Measurements from ENCODE around the gene NME8. TPM values are rescaled to one million over a fixed set of nuclear protein-coding genes. Genes with fewer than 3 reads are reported as not detected.

The NME8 gene
- total RNA-seq, 1 donor, result not detected

DNA sequence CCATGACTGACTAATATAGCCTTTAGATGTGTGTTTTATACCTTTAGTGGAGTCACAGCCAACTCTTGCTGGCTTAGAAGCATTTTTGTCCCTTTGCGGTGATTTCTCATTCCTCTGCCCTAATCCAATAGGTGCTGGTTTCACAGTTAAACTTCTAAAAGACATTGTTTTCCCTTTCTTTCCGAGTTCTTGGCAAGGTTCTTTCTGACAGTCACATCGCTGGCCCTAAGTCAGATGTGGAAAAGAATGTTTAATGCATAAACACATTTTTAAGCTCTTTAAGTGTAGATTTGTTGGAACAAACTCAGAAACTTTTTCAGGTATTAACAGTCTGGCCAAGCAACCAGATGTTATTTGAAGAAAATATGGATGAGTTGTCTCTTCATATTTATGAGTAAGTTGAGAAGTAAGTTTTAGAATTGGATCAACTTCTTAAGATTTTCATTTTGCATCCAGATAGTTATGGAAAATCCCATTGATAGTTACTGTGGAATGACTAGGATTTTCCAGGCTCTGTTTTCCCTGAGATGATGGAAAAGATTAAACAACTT is 76.2 kb downstream of the NME8 start:
- H4K20me1 ChIP-seq (ENCODE audit: insufficient read depth, low read length), result no peaks in the 10 kb centered on the region
- H3K36me3 ChIP-seq (ENCODE audit: insufficient read depth, low read length), result no peaks in the 10 kb centered on the region
- H3K79me2 ChIP-seq (ENCODE audit: insufficient read depth, low read length), result peaks cover 44% of the 10 kb centered on the region
- H3K4me3 ChIP-seq (ENCODE audit: insufficient read depth, low read length), result no peak overlapping the region
- H3K4me2 ChIP-seq (ENCODE audit: insufficient read depth, low read length), result no peak overlapping the region
- peaks cover 22% of the 10 kb centered on the region for H3K4me1 ChIP-seq (ENCODE audit: insufficient read depth, low read length)
- TF ChIP-seq, protein P1, sequence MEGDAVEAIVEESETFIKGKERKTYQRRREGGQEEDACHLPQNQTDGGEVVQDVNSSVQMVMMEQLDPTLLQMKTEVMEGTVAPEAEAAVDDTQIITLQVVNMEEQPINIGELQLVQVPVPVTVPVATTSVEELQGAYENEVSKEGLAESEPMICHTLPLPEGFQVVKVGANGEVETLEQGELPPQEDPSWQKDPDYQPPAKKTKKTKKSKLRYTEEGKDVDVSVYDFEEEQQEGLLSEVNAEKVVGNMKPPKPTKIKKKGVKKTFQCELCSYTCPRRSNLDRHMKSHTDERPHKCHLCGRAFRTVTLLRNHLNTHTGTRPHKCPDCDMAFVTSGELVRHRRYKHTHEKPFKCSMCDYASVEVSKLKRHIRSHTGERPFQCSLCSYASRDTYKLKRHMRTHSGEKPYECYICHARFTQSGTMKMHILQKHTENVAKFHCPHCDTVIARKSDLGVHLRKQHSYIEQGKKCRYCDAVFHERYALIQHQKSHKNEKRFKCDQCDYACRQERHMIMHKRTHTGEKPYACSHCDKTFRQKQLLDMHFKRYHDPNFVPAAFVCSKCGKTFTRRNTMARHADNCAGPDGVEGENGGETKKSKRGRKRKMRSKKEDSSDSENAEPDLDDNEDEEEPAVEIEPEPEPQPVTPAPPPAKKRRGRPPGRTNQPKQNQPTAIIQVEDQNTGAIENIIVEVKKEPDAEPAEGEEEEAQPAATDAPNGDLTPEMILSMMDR (IDR thresholded peaks at IDR 0.05; ENCODE audit: extremely low read depth, low read depth, low read length), result no peak
- H3K27me3 ChIP-seq (ENCODE audit: insufficient read depth, low read length), result peaks cover 4% of the 10 kb centered on the region
- H2AFZ ChIP-seq (ENCODE audit: low read length), result no peak overlapping the region
- no peak for DNase-seq (ENCODE audit: insufficient read length, low spot score, missing footprints)
- H3K9me3 ChIP-seq (ENCODE audit: low read depth, low read length), result peaks cover 5% of the 10 kb centered on the region
- H3K27ac ChIP-seq (ENCODE audit: low read depth, low read length), result no peak overlapping the region

GRCh38 chr7:37925620-37926019 is 77.2 kb downstream of the NME8 start:
- Histone ChIP-seq H3K79me2 (ENCODE audit: insufficient read depth, low read length) (peaks cover 47% of the 10 kb centered on the region), H3K27ac (ENCODE audit: low read depth, low read length) (no peak overlapping the region), H3K4me1 (ENCODE audit: insufficient read depth, low read length) (peaks cover 31% of the 10 kb centered on the region), H3K27me3 (ENCODE audit: insufficient read depth, low read length) (peaks cover 4% of the 10 kb centered on the region), H4K20me1 (ENCODE audit: insufficient read depth, low read length) (no peaks in the 10 kb centered on the region), H3K4me2 (ENCODE audit: insufficient read depth, low read length) (no peak overlapping the region), H3K9me3 (ENCODE audit: low read depth, low read length) (peaks cover 5% of the 10 kb centered on the region), H3K4me3 (ENCODE audit: insufficient read depth, low read length) (no peak overlapping the region), H3K36me3 (ENCODE audit: insufficient read depth, low read length) (no peaks in the 10 kb centered on the region), H2AFZ (ENCODE audit: low read length) (no peak overlapping the region)
- TF ChIP-seq, protein P1 (IDR thresholded peaks at IDR 0.05; ENCODE audit: extremely low read depth, low read depth, low read length), result no peak
- DNase-seq (ENCODE audit: insufficient read length, low spot score, missing footprints), result no peak

DNA sequence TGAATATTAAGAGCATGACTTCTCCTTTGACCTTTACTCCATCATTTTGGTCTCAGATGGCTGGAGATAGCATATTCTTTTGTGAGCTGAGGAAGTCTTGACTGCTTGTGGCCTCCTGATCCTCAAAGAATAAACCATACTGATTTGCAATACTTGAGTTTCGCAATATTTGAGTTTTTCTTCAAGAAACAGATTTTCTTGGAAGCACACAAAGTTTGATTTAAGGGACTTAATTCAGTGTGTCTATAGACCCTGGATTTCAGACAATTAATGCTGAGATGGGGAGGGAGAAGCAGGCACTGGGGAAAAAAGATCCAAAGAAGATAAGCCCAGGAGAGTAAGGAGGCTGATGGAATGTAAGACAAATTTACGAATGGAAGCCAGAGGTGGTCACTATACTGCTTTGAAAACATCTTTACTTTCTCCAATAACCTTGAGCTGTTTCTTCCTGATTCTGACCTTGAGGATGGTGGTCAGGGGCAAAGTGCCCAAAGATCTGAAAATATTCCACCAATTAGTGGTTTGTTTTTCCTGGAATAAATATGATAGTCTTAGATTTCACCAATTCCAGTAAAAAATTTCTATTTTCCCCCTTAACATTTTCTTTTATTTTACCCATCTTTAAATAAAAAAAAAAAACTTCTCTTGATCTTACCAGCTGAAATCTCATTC is 79.5 kb downstream of the NME8 start:
- Histone ChIP-seq H3K79me2 (ENCODE audit: insufficient read depth, low read length) (peaks cover 36% of the 10 kb centered on the region), H4K20me1 (ENCODE audit: insufficient read depth, low read length) (no peaks in the 10 kb centered on the region), H3K4me2 (ENCODE audit: insufficient read depth, low read length) (peak overlapping the region; percentile 53), H2AFZ (ENCODE audit: low read length) (no peak overlapping the region), H3K27ac (ENCODE audit: low read depth, low read length) (peak overlapping the region; percentile 54), H3K4me3 (ENCODE audit: insufficient read depth, low read length) (no peak overlapping the region), H3K4me1 (ENCODE audit: insufficient read depth, low read length) (peaks cover 33% of the 10 kb centered on the region), H3K9me3 (ENCODE audit: low read depth, low read length) (peaks cover 5% of the 10 kb centered on the region), H3K36me3 (ENCODE audit: insufficient read depth, low read length) (no peaks in the 10 kb centered on the region), H3K27me3 (ENCODE audit: insufficient read depth, low read length) (peaks cover 4% of the 10 kb centered on the region)
- TF ChIP-seq, protein P1 (IDR thresholded peaks at IDR 0.05; ENCODE audit: extremely low read depth, low read depth, low read length), result no peak
- no peak for DNase-seq (ENCODE audit: insufficient read length, low spot score, missing footprints)

DNA sequence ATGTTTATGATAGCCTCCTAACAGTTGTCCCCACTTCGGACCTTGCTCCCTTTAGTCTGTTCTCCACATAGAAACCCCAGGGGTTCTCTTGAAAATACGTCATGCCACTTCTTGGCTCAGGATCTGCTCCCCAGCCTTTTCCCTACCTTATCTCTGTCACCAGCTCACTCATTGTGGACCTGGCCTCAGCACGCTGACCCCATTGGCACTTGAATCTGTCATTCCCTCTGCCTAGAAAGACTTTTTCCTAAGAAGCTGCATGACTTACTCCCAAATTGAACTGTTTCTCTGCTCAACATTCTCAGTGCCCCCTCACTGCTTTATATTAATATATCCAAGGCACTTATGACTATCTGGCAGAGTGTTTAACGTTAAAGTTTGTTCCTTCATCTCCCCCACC is 80.5 kb downstream of the NME8 start:
- Histone ChIP-seq H3K36me3 (ENCODE audit: insufficient read depth, low read length) (no peaks in the 10 kb centered on the region), H2AFZ (ENCODE audit: low read length) (no peak overlapping the region), H3K79me2 (ENCODE audit: insufficient read depth, low read length) (peaks cover 32% of the 10 kb centered on the region), H3K27me3 (ENCODE audit: insufficient read depth, low read length) (peaks cover 4% of the 10 kb centered on the region), H3K4me2 (ENCODE audit: insufficient read depth, low read length) (no peak overlapping the region), H3K27ac (ENCODE audit: low read depth, low read length) (no peak overlapping the region), H3K4me1 (ENCODE audit: insufficient read depth, low read length) (peaks cover 33% of the 10 kb centered on the region), H3K9me3 (ENCODE audit: low read depth, low read length) (peaks cover 5% of the 10 kb centered on the region), H4K20me1 (ENCODE audit: insufficient read depth, low read length) (no peaks in the 10 kb centered on the region), H3K4me3 (ENCODE audit: insufficient read depth, low read length) (no peak overlapping the region)
- TF ChIP-seq, protein P1 (IDR thresholded peaks at IDR 0.05; ENCODE audit: extremely low read depth, low read depth, low read length), result no peak
- peak; percentile 59 for DNase-seq (ENCODE audit: insufficient read length, low spot score, missing footprints)
